ENCODE results near the gene TMEM80.

DNA sequence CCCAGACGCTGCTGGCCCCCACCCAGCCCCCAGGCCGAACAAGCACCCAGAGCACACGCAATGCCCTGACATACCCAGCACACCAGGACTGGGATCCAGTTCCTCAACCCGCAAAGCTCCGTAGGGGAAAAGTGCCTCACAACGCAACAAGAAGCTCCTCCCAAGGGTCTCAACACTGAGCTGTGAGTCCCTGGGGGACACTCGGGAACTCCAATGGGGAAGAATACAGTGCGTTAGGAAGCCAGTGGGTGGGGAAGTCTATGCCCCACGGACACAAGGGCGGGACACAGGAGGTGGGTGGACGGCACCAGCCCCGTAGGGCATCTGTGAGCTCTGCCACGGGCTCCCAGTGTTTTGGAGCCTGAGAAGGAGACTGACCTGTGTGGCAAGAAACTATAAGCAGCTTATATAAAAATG lies 2.2 kb upstream of the TMEM80 start:
- TF ChIP-seq, protein P1, sequence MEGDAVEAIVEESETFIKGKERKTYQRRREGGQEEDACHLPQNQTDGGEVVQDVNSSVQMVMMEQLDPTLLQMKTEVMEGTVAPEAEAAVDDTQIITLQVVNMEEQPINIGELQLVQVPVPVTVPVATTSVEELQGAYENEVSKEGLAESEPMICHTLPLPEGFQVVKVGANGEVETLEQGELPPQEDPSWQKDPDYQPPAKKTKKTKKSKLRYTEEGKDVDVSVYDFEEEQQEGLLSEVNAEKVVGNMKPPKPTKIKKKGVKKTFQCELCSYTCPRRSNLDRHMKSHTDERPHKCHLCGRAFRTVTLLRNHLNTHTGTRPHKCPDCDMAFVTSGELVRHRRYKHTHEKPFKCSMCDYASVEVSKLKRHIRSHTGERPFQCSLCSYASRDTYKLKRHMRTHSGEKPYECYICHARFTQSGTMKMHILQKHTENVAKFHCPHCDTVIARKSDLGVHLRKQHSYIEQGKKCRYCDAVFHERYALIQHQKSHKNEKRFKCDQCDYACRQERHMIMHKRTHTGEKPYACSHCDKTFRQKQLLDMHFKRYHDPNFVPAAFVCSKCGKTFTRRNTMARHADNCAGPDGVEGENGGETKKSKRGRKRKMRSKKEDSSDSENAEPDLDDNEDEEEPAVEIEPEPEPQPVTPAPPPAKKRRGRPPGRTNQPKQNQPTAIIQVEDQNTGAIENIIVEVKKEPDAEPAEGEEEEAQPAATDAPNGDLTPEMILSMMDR (IDR thresholded peaks at IDR 0.05) = no peak
- no peak for TF ChIP-seq POLR2A (IDR thresholded peaks at IDR 0.05)
- TF ChIP-seq EP300 (IDR thresholded peaks at IDR 0.05; ENCODE audit: low read depth) = no peak
